Peyer's patch (tissue), 4 donors: Measurements from ENCODE around the gene ZNF784. TPM values are rescaled to one million over a fixed set of nuclear protein-coding genes. Genes with fewer than 3 reads are reported as not detected.

Experiments used
- DNase-seq, 3 donors: peaks; one replicate each; pipeline ENCODE4 v3.0.0-alpha.2; 2017 to 2019
- H3K27ac ChIP-seq, 4 donors: fragments of 200-600 bp; sonication (generic); one replicate each; pipeline ENCODE4 v1.5.1; 2016 to 2019
- H3K27me3 ChIP-seq, 2 donors: fragments of 200-600 bp; sonication (generic); one replicate each; pipeline ENCODE4 v1.5.1; 2019
- H3K36me3 ChIP-seq, 3 donors: fragments of 200-600 bp; sonication (generic); one replicate each; pipeline ENCODE4 v1.5.1; 2016 to 2019
- H3K4me1 ChIP-seq, 4 donors: fragments of 200-600 bp; sonication (generic); one replicate each; pipeline ENCODE4 v1.5.1; 2016 to 2019
- H3K4me3 ChIP-seq, 4 donors: fragments of 200-600 bp; sonication (generic); 1 replicate in 3 of 4; 2 replicates in 1 of 4; pipeline ENCODE4 v1.5.1; 2016 to 2019; ENCODE audit warnings: mild to moderate bottlenecking in 1 of 4
- H3K9me3 ChIP-seq, 4 donors: fragments of 200-600 bp; sonication (generic); one replicate each; pipeline ENCODE4 v1.5.1; 2016 to 2019; ENCODE audit warnings: mild to moderate bottlenecking in 1 of 4
- CTCF ChIP-seq, 6 experiments: fragments of 450-650 bp in 4 of 6; fragments of 200-600 bp in 2 of 6; sonication (generic) in 1 of 6; IDR thresholded peaks; one replicate each; pipeline ENCODE4 v1.5.1; 2017 to 2019; ENCODE audit warnings: antibody characterized with exemption in 6 of 6, mild to moderate bottlenecking in 3 of 6, moderate library complexity in 1 of 6
- POLR2A ChIP-seq, 2 donors: fragments of 450-650 bp; IDR thresholded peaks; one replicate each; pipeline ENCODE4 v1.5.1; 2017; ENCODE audit warnings: antibody characterized with exemption in 2 of 2, mild to moderate bottlenecking in 2 of 2, moderate library complexity in 2 of 2
- total RNA-seq, 4 donors: library from RNA; depleted of rRNA; stranded (reverse); fragments of >200 nt; gene quantifications; one replicate each; pipeline ENCODE4 v1.1.0, GENCODE V29; 2016

Gene ZNF784
- total RNA-seq, 4 donors from 2014 or later = 6.0 to 18.3 (median 12.3) TPM

- DNase-seq = peak in 2 of 3 donors; percentile 50 to 68
- Histone ChIP-seq H3K4me3 (no peak overlapping the region), H3K4me1 (peaks cover 0 to 6% (median 0%) of the 10 kb centered on the region in 4 donors), H3K36me3 (peaks cover 0 to 12% (median 0%) of the 10 kb centered on the region in 3 donors), H3K27ac (no peak overlapping the region), H3K27me3 (no peaks in the 10 kb centered on the region), H3K9me3 (no peaks in the 10 kb centered on the region)
- TF ChIP-seq CTCF (IDR thresholded peaks at IDR 0.05) (no peak), POLR2A (IDR thresholded peaks at IDR 0.05) (no peak)
Measured at GRCh38 chr19:55626350-55626749, 2.0 kb upstream of the ZNF784 start.

GRCh38 chr19:55625004-55625326, 599 bp upstream of the ZNF784 start:
- no peaks in the 10 kb centered on the region for H3K9me3 ChIP-seq
- H3K36me3 ChIP-seq = peaks cover 0 to 17% (median 0%) of the 10 kb centered on the region in 3 donors
- H3K4me3 ChIP-seq = peak overlapping the region; percentile 57 to 78 (median 66)
- H3K27me3 ChIP-seq = no peaks in the 10 kb centered on the region
- DNase-seq = no peak
- H3K27ac ChIP-seq = peak overlapping the region; percentile 91 to 98 (median 96)
- TF ChIP-seq CTCF (IDR thresholded peaks at IDR 0.05) (no peak), POLR2A (IDR thresholded peaks at IDR 0.05) (no peak)
- peaks cover 0 to 6% (median 0%) of the 10 kb centered on the region in 4 donors for H3K4me1 ChIP-seq

GRCh38 chr19:55623561-55623960, 805 bp downstream of the ZNF784 start:
- Histone ChIP-seq H3K9me3 (no peaks in the 10 kb centered on the region), H3K4me1 (peaks cover 0 to 6% (median 0%) of the 10 kb centered on the region in 4 donors), H3K36me3 (peaks cover 0 to 17% (median 0%) of the 10 kb centered on the region in 3 donors), H3K27me3 (no peaks in the 10 kb centered on the region), H3K27ac (peak overlapping the region in 1 of 4 donors; percentile 98), H3K4me3 (peak overlapping the region in 1 of 4 donors; percentile 78)
- TF ChIP-seq POLR2A (IDR thresholded peaks at IDR 0.05) (no peak), CTCF (IDR thresholded peaks at IDR 0.05) (no peak)
- no peak for DNase-seq

- Histone ChIP-seq H3K36me3 (peaks cover 0 to 17% (median 0%) of the 10 kb centered on the region in 3 donors), H3K9me3 (no peaks in the 10 kb centered on the region), H3K4me1 (peaks cover 0 to 6% (median 0%) of the 10 kb centered on the region in 4 donors), H3K4me3 (no peak overlapping the region), H3K27ac (no peak overlapping the region), H3K27me3 (no peaks in the 10 kb centered on the region)
- DNase-seq = no peak
- no peak for TF ChIP-seq POLR2A (IDR thresholded peaks at IDR 0.05)
- TF ChIP-seq CTCF (IDR thresholded peaks at IDR 0.05) = no peak
Measured at GRCh38 chr19:55623130-55623529, 1.2 kb downstream of the ZNF784 start.

GRCh38 chr19:55622242-55622969, 2.0 kb downstream of the ZNF784 start:
- H3K27me3 ChIP-seq = no peaks in the 10 kb centered on the region
- no peaks in the 10 kb centered on the region for H3K9me3 ChIP-seq
- H3K4me3 ChIP-seq = no peak overlapping the region
- TF ChIP-seq CTCF (IDR thresholded peaks at IDR 0.05) (no peak), POLR2A (IDR thresholded peaks at IDR 0.05) (no peak)
- H3K27ac ChIP-seq = no peak overlapping the region
- no peak for DNase-seq
- H3K36me3 ChIP-seq = peaks cover 0 to 17% (median 0%) of the 10 kb centered on the region in 3 donors
- H3K4me1 ChIP-seq = peaks cover 0 to 6% (median 0%) of the 10 kb centered on the region in 4 donors
